ENCODE data around the gene ST3GAL3.

- no peak for TF ChIP-seq CTCF (IDR thresholded peaks at IDR 0.05; ENCODE audit: low read depth, low read length)
- no peak for TF ChIP-seq POLR2A (IDR thresholded peaks at IDR 0.05; ENCODE audit: extremely low read depth, insufficient read length)
- no peak for TF ChIP-seq MAX (IDR thresholded peaks at IDR 0.05; ENCODE audit: low read depth, low read length)
- no peak for TF ChIP-seq MYC (IDR thresholded peaks at IDR 0.05; ENCODE audit: low read depth, low read length)
These were observed 117.5 kb downstream of the ST3GAL3 start for GRCh38 chr1:43824795-43825194.

Measured in NB4 (cell line).